ENCODE data around the gene SPATA20.

GRCh38 chr17:50502301-50502990 is 44.5 kb upstream of the SPATA20 start:
- TF ChIP-seq, protein P1, sequence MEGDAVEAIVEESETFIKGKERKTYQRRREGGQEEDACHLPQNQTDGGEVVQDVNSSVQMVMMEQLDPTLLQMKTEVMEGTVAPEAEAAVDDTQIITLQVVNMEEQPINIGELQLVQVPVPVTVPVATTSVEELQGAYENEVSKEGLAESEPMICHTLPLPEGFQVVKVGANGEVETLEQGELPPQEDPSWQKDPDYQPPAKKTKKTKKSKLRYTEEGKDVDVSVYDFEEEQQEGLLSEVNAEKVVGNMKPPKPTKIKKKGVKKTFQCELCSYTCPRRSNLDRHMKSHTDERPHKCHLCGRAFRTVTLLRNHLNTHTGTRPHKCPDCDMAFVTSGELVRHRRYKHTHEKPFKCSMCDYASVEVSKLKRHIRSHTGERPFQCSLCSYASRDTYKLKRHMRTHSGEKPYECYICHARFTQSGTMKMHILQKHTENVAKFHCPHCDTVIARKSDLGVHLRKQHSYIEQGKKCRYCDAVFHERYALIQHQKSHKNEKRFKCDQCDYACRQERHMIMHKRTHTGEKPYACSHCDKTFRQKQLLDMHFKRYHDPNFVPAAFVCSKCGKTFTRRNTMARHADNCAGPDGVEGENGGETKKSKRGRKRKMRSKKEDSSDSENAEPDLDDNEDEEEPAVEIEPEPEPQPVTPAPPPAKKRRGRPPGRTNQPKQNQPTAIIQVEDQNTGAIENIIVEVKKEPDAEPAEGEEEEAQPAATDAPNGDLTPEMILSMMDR (IDR thresholded peaks at IDR 0.05): no peak
- TF ChIP-seq EP300 (IDR thresholded peaks at IDR 0.05): no peak

All from ovary (tissue), 3 donors.